Vagina (tissue), 2 donors: ENCODE data around the gene FAM186B. TPM values are rescaled to one million over a fixed set of nuclear protein-coding genes. Genes with fewer than 3 reads are reported as not detected.

Experiments used
- DNase-seq, 2 donors: peaks; one replicate each; pipeline ENCODE4 v3.0.0-alpha.2; 2017; ENCODE audit errors: extremely low spot score in 2 of 2
- H3K27ac ChIP-seq: fragments of 200-600 bp; sonication (generic); one replicate; pipeline ENCODE4 v1.5.1; 2019
- H3K27me3 ChIP-seq: fragments of 200-600 bp; sonication (generic); one replicate; pipeline ENCODE4 v1.5.1; 2019
- H3K36me3 ChIP-seq, 2 donors: fragments of 200-600 bp; sonication (generic); one replicate each; pipeline ENCODE4 v1.5.1; 2017 to 2019
- H3K4me1 ChIP-seq: fragments of 200-600 bp; sonication (generic); one replicate; pipeline ENCODE4 v1.5.1; 2019
- H3K4me3 ChIP-seq, 2 donors: fragments of 200-600 bp; sonication (generic); 1 replicate in 1 of 2; 2 replicates in 1 of 2; pipeline ENCODE4 v1.5.1; 2016 to 2019
- H3K9me3 ChIP-seq: fragments of 200-600 bp; sonication (generic); one replicate; pipeline ENCODE4 v1.5.1; 2019
- POLR2A ChIP-seq, 2 donors: fragments of 450-650 bp; IDR thresholded peaks; one replicate each; pipeline ENCODE4 v1.6.1; 2017; ENCODE audit warnings: antibody characterized with exemption in 2 of 2, mild to moderate bottlenecking in 2 of 2, moderate library complexity in 2 of 2
- POLR2AphosphoS5 ChIP-seq, 2 donors: sonication (generic); formaldehyde crosslinking; IDR thresholded peaks; one replicate each; pipeline ENCODE4 v1.9.0; 2017; ENCODE audit warnings: antibody characterized with exemption in 2 of 2, mild to moderate bottlenecking in 2 of 2, low read depth in 1 of 2; ENCODE audit not compliant: insufficient read depth in 1 of 2
- intact Hi-C: fragments of 100-400 bp; cut with DNase I; formaldehyde crosslinking; loops from one replicate; pipeline ENCODE4 v1.15.1; 2023
- total RNA-seq: library from RNA; depleted of rRNA; stranded (reverse); fragments of >200 nt; gene quantifications from one replicate; pipeline ENCODE4 v1.2.3, GENCODE V29; 2016
- TF ChIP-seq, protein P1 (sequence below), 3 experiments: fragments of 450-650 bp in 2 of 3; fragments of 200-600 bp in 1 of 3; sonication (generic) in 1 of 3; IDR thresholded peaks; one replicate each; pipeline ENCODE4 v1.5.1; 2017 to 2019; ENCODE audit warnings: antibody characterized with exemption in 3 of 3, mild to moderate bottlenecking in 2 of 3, moderate library complexity in 2 of 3

Gene FAM186B
- total RNA-seq, 1 donor from 2014 or later = not detected

DNA sequence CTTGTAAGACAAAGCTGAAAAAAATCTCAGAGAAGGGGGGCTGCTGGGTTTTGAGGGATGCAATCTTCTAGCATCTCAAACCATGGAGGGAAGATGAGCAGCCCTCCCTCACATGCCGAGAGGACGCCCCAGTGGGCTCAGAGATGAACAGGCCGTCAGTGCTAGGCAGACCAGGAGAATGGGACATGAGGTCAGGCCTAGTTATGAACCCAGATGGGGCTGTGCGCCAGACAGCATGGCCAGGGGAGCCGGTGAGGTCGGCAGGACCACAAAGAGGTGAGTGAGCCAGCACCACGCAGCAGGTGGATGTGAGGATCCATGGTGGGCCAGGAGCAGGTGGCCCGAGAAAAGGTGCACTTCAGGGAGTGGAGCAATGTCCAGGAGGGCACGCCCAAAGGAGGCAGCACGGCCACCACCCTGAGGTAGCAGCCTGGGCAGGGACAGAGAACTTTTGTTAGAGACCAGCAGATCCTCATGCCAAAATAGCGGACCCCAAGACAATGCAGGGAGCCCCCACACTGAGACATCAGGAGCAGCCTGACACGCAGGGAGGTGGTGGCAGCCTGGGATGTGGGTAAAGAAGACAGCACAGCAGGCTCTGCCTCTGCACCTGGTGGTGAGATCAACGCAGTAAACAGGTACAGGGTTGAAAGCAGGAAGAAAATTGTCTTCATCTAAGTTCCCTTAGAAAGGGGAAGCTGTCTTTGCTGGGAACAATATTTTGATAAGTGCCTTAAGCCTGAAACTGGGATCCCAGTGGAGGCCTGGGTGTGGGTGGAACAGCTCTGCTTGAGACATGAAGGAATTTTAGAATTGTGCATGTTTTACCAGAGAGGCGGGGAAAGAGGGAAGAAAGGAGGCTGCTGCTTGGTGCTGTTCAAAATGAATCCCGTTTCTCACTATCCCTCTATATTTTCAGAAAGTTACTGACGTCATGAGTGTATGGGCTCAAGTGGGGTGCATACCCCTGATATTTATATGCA is 19.7 kb downstream of the FAM186B start:
- Histone ChIP-seq H3K4me1 (peaks cover 24% of the 10 kb centered on the region), H3K36me3 (no peaks in the 10 kb centered on the region), H3K27me3 (no peaks in the 10 kb centered on the region), H3K27ac (no peak overlapping the region), H3K9me3 (no peaks in the 10 kb centered on the region), H3K4me3 (no peak overlapping the region)
- TF ChIP-seq POLR2AphosphoS5 (IDR thresholded peaks at IDR 0.05; ENCODE audit: insufficient read depth in 1 of 2, low read depth in 1 of 2) (no peak), POLR2A (IDR thresholded peaks at IDR 0.05) (no peak)
- TF ChIP-seq, protein P1, sequence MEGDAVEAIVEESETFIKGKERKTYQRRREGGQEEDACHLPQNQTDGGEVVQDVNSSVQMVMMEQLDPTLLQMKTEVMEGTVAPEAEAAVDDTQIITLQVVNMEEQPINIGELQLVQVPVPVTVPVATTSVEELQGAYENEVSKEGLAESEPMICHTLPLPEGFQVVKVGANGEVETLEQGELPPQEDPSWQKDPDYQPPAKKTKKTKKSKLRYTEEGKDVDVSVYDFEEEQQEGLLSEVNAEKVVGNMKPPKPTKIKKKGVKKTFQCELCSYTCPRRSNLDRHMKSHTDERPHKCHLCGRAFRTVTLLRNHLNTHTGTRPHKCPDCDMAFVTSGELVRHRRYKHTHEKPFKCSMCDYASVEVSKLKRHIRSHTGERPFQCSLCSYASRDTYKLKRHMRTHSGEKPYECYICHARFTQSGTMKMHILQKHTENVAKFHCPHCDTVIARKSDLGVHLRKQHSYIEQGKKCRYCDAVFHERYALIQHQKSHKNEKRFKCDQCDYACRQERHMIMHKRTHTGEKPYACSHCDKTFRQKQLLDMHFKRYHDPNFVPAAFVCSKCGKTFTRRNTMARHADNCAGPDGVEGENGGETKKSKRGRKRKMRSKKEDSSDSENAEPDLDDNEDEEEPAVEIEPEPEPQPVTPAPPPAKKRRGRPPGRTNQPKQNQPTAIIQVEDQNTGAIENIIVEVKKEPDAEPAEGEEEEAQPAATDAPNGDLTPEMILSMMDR (IDR thresholded peaks at IDR 0.05) = no peak
- intact Hi-C loops = no loop called here
- DNase-seq = no peak

DNA sequence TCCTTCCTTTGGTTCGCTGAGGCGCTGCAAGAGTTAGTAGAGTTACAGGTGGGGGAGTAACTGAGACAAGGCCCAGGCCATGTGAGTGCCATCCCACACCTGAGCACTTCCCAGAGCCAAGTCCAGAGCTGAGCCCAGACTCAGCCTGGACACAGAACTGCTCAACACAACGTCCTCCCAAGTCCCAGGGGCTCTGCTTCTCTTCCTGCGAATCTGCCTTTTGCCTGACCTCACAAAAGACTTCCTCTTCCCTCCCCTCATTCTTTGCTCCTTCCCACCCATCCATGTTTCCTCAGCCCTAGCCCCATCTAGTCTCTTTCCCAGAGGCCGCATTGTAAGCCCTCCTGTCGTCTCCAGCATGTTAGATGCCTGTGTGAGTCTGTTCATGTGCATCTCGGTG is 20.8 kb downstream of the FAM186B start:
- H3K4me1 ChIP-seq = peaks cover 32% of the 10 kb centered on the region
- H3K27ac ChIP-seq = no peak overlapping the region
- H3K36me3 ChIP-seq = no peaks in the 10 kb centered on the region
- H3K4me3 ChIP-seq = no peak overlapping the region
- intact Hi-C loops = no loop called here
- no peaks in the 10 kb centered on the region for H3K9me3 ChIP-seq
- DNase-seq = no peak
- TF ChIP-seq POLR2A (IDR thresholded peaks at IDR 0.05) = no peak
- TF ChIP-seq POLR2AphosphoS5 (IDR thresholded peaks at IDR 0.05; ENCODE audit: insufficient read depth in 1 of 2, low read depth in 1 of 2) = no peak
- TF ChIP-seq, protein P1 (IDR thresholded peaks at IDR 0.05) = no peak
- no peaks in the 10 kb centered on the region for H3K27me3 ChIP-seq

DNA sequence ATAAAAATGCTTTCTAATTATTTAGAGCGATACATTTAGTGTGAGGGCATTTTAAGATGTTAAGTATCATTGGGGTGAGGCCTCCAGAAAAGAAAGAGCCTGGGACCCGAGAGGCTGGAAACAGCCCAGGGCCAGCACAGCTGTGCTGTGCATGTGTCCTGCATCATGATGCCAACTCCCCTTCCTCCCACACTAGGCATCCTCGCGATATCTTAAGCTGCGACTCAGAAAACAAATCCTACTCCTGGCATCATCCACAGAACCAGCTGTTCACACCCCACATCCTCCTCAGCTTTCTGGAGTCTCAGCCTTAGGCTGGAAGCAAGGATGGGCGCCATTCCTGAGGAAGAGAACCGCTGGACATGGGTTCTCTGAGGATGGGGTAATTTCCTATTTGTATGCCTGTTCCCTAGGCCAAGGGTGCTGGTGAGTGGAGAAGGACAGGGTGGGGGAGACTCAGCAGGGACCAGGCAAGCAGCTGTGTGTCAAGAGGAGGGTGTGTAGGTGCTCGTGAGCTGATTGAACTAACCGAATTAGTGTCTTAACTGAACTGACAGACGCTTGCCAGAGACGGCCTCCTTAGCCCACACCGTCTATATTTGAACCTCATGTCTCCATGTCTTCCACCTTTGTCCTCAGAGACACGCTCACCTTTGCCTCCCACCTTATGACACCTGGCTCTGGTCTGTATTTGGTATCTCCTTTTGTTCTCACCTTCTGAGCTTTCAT is 21.9 kb downstream of the FAM186B start:
- TF ChIP-seq, protein P1 (IDR thresholded peaks at IDR 0.05) = no peak
- TF ChIP-seq POLR2A (IDR thresholded peaks at IDR 0.05) = no peak
- no peak for TF ChIP-seq POLR2AphosphoS5 (IDR thresholded peaks at IDR 0.05; ENCODE audit: insufficient read depth in 1 of 2, low read depth in 1 of 2)
- H3K36me3 ChIP-seq = no peaks in the 10 kb centered on the region

DNA sequence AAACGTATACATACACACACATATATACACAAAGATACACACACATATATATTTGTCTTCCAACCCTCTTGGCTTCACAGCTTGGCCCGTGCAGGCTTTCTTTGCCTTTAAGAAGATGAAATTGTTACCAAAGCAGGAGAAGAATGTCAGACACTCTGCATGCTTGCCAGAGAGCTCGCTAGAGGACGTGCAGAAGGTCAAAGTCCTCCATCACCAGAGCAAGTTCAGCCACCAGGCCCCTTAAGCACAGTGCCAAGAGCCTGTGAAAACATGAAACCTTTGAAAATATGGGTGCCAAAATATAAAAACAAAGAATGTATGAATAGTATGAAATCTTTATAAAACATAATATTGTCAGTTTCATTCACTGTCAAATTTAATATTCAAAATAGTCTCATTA is 22.6 kb downstream of the FAM186B start:
- DNase-seq = no peak
- intact Hi-C loops = no loop called here
- Histone ChIP-seq H3K27ac (no peak overlapping the region), H3K4me3 (no peak overlapping the region), H3K36me3 (no peaks in the 10 kb centered on the region), H3K4me1 (peaks cover 23% of the 10 kb centered on the region), H3K9me3 (no peaks in the 10 kb centered on the region), H3K27me3 (no peaks in the 10 kb centered on the region)
- TF ChIP-seq, protein P1 (IDR thresholded peaks at IDR 0.05) = no peak
- TF ChIP-seq POLR2A (IDR thresholded peaks at IDR 0.05) = no peak
- no peak for TF ChIP-seq POLR2AphosphoS5 (IDR thresholded peaks at IDR 0.05; ENCODE audit: insufficient read depth in 1 of 2, low read depth in 1 of 2)

More for the DNA sequence above, 21.9 kb downstream of the FAM186B start:
- no peaks in the 10 kb centered on the region for H3K27me3 ChIP-seq
- H3K4me1 ChIP-seq = peaks cover 25% of the 10 kb centered on the region
- DNase-seq = no peak
- no peak overlapping the region for H3K4me3 ChIP-seq
- no peaks in the 10 kb centered on the region for H3K9me3 ChIP-seq
- intact Hi-C loops = no loop called here
- no peak overlapping the region for H3K27ac ChIP-seq
